Bronchial epithelial cell (primary cell): Measurements from ENCODE around the gene MLIP. TPM values are rescaled to one million over a fixed set of nuclear protein-coding genes. Genes with fewer than 3 reads are reported as not detected.

Experiments
- DNase-seq: peaks from one replicate; pipeline ENCODE4 v3.0.0-alpha.2; 2010; ENCODE audit warnings: low read depth
- FAIRE-seq: peaks from 2 replicates; lab custom pipeline; 2011; peaks lifted over from hg19 to GRCh38; lab: Jason Lieb, UNC
- H3K27me3 ChIP-seq: 2 replicates; pipeline ENCODE4 v1.5.1; 2011; ENCODE audit warnings: low read length; ENCODE audit not compliant: control insufficient read depth, insufficient read depth
- H3K36me3 ChIP-seq: 2 replicates; pipeline ENCODE4 v1.5.1; 2011; ENCODE audit warnings: low read length; ENCODE audit not compliant: control insufficient read depth, insufficient read depth
- H3K4me3 ChIP-seq: 2 replicates; pipeline ENCODE4 v1.5.1; 2011; ENCODE audit warnings: mild to moderate bottlenecking, low read depth, low read length, control low read depth
- total RNA-seq: library from RNA; depleted of rRNA; stranded (reverse); fragments of >200 nt; gene quantifications from 2 replicates; pipeline ENCODE4 v1.2.1, GENCODE V29; 2014
- TF ChIP-seq, protein P1 (sequence below): IDR thresholded peaks from 2 replicates; pipeline ENCODE4 v1.5.1; 2011; ENCODE audit warnings: mild to moderate bottlenecking, moderate library complexity, low read length, control low read depth, inconsistent platforms; ENCODE audit not compliant: insufficient read depth, severe bottlenecking

MLIP gene, protein sequence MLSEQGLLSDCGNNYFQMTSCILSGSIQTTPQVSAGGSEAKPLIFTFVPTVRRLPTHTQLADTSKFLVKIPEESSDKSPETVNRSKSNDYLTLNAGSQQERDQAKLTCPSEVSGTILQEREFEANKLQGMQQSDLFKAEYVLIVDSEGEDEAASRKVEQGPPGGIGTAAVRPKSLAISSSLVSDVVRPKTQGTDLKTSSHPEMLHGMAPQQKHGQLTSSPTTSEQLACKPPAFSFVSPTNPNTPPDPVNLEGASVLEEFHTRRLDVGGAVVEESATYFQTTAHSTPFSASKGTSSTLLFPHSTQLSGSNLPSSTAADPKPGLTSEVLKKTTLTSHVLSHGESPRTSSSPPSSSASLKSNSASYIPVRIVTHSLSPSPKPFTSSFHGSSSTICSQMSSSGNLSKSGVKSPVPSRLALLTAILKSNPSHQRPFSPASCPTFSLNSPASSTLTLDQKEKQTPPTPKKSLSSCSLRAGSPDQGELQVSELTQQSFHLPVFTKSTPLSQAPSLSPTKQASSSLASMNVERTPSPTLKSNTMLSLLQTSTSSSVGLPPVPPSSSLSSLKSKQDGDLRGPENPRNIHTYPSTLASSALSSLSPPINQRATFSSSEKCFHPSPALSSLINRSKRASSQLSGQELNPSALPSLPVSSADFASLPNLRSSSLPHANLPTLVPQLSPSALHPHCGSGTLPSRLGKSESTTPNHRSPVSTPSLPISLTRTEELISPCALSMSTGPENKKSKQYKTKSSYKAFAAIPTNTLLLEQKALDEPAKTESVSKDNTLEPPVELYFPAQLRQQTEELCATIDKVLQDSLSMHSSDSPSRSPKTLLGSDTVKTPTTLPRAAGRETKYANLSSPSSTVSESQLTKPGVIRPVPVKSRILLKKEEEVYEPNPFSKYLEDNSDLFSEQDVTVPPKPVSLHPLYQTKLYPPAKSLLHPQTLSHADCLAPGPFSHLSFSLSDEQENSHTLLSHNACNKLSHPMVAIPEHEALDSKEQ
- total RNA-seq, result 0.53 and 9.3 TPM in 2 replicates

DNA sequence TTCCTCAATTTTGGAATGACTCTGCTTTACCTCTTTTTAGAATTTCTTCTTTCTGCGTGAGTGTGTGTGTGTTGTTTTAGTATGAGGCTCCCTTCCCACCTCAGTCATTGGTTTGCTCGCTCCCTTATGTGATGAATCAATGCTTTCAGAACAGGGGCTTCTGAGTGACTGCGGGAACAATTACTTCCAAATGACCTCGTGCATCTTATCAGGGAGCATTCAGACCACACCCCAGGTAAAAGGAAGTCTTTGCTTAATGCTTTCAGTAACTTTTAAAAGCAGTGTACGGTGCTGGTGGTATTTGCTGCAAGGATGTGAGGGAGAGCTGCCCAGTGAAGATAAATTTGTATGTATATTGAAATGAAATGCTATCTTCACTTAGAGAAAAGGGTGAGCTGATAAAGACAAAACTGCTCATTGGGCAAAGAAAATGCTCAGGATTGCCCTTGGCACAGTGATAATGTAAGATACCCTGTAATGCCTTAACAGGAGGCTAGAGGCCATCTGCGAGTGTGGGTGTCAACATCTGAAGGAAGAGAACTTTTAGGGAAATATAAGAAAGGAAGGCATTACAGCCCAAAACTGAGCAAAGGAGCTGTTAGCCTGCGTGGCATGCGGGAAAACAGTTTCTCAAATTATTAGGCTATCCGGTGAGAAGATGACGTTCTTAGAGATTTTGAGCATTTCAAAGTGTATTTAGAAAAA is at the start of gene MLIP:
Gene MLIP (plus strand): TSS at position 103 of the 705 bp plus-strand sequence. CDS start 37 bp downstream, at position 140.
- Histone ChIP-seq H3K27me3 (peaks cover 1% of the 10 kb centered on the region), H3K36me3 (no peaks in the 10 kb centered on the region), H3K4me3 (no peak within 1 kb of the TSS)
- DNase-seq, result no peak
- TF ChIP-seq, protein P1, sequence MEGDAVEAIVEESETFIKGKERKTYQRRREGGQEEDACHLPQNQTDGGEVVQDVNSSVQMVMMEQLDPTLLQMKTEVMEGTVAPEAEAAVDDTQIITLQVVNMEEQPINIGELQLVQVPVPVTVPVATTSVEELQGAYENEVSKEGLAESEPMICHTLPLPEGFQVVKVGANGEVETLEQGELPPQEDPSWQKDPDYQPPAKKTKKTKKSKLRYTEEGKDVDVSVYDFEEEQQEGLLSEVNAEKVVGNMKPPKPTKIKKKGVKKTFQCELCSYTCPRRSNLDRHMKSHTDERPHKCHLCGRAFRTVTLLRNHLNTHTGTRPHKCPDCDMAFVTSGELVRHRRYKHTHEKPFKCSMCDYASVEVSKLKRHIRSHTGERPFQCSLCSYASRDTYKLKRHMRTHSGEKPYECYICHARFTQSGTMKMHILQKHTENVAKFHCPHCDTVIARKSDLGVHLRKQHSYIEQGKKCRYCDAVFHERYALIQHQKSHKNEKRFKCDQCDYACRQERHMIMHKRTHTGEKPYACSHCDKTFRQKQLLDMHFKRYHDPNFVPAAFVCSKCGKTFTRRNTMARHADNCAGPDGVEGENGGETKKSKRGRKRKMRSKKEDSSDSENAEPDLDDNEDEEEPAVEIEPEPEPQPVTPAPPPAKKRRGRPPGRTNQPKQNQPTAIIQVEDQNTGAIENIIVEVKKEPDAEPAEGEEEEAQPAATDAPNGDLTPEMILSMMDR, result no peak
- no peak for FAIRE-seq

DNA sequence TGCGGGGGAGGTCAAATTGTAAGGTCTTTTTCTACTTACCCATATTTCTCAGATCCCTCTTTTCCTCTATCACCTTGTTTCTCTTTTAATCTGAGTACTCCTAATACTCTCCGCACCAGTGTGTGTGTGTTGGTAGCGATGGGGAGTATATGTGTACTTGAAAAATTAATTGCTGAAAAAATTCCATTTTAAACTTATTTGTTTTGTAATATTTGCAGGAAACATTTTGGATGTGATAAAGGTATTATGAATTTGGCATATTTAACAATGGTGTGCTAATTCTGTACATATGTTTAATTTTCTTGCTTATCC is 48.1 kb upstream of the MLIP start:
- FAIRE-seq (no peak), DNase-seq (no peak)
- no peaks in the 10 kb centered on the region for H3K27me3 ChIP-seq
- H3K36me3 ChIP-seq, result no peaks in the 10 kb centered on the region
- TF ChIP-seq, protein P1, result no peak
- H3K4me3 ChIP-seq, result no peak overlapping the region

DNA sequence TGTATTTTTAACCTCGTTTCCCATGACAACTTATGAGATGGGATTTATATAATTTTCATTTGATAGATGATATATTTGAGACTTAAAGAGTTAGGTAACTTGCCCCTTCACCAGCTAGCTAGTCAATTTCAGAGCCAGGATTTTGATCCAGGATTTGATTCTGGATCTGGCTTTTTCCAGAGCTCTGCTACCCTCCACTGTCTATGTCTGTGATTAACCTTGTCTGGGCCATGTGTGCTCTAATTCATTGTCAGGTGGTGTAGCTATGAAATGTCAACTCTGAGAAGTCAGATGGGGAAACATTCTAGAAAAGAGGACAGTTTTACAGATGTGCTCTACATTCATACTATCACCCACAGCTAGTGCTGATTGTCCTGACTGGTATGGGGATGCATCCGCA is 42.5 kb upstream of the MLIP start:
- H3K27me3 ChIP-seq, result no peaks in the 10 kb centered on the region
- H3K36me3 ChIP-seq, result no peaks in the 10 kb centered on the region
- no peak overlapping the region for H3K4me3 ChIP-seq
- TF ChIP-seq, protein P1, result no peak
- FAIRE-seq, result no peak
- DNase-seq, result no peak

DNA sequence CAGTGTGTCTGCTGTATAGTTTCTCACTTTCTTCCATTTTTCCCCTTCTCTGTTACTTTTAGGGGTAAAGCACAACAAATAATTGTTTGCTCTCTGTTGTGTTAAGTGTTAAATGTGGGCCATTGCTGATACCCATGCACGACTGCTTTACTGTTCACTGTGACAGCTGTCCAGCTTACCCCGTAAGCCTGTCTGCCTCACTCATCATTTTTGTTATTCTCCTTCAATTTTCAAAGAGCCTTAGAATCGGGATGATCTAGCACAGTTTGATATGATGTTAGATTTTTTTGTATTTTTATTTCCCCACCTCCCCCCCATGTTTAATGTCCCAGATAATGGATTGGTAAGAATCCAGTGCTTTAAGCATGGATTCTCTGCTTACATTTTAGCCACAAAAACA is 41.2 kb upstream of the MLIP start:
- FAIRE-seq (no peak), DNase-seq (no peak)
- Histone ChIP-seq H3K27me3 (no peaks in the 10 kb centered on the region), H3K36me3 (no peaks in the 10 kb centered on the region), H3K4me3 (no peak overlapping the region)
- TF ChIP-seq, protein P1, result no peak

DNA sequence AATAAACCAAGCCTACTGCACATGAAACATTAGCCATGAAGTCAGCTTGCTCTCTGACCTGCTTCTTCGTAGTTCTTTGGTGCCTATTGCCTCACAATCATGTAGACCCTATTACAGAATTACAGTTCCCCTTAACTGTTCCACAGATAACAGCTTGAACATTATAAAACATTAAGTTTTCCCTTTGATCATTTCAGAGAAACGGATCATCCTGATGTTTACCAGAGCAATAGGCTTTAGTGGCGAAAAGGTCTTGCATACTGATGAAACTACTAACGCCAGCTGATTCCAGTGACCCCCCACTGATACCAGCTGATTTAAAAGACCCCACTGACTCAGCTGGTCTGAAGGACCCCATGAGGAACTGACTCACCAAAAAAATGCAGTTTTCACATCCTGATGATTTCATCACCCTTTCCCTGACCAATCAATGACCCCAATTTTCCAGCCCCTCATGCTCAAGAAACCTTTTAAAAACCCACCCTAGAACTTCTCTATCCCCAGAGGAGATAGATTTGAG is 39.4 kb upstream of the MLIP start:
- no peak overlapping the region for H3K4me3 ChIP-seq
- TF ChIP-seq, protein P1, result no peak
- FAIRE-seq, result no peak

More for the DNA sequence above, 39.4 kb upstream of the MLIP start:
- DNase-seq, result no peak
- Histone ChIP-seq H3K27me3 (no peaks in the 10 kb centered on the region), H3K36me3 (no peaks in the 10 kb centered on the region)
